KBM-7 (cell line): Measurements from ENCODE around the gene HTRA1.

Experiments
- DNase-seq: peaks from one replicate; pipeline ENCODE4 v3.0.0-alpha.2; 2015
- in situ Hi-C: fragments of 300-500 bp; cut with MboI; formaldehyde crosslinking; loops from 2 replicates; pipeline ENCODE4 v1.14.3; 2020; ENCODE audit warnings: low sequenced_read_pairs, low pct_unique_long_range_greater_than_20kb, mixed read lengths

Gene HTRA1

GRCh38 chr10:122461367-122461728 is at the start of gene HTRA1:
TSS of gene HTRA1 (plus strand) at chr10:122461553. CDS start at chr10:122461653, 100 bp downstream.
- in situ Hi-C loops: no loop called here
- no peak for DNase-seq

GRCh38 chr10:122413327-122413726 is 48.0 kb upstream of the HTRA1 start:
- in situ Hi-C loops: no loop called here
- DNase-seq: no peak

- in situ Hi-C loops: no loop called here
- no peak for DNase-seq
Measured at GRCh38 chr10:122417667-122418066, 43.7 kb upstream of the HTRA1 start.

- DNase-seq: no peak
- in situ Hi-C loops: no loop called here
Measured at GRCh38 chr10:122419016-122419415, 42.3 kb upstream of the HTRA1 start.

GRCh38 chr10:122419876-122420623 is 41.3 kb upstream of the HTRA1 start:
- DNase-seq: no peak
- in situ Hi-C loops: no loop called here

GRCh38 chr10:122420624-122421007 is 40.7 kb upstream of the HTRA1 start:
- in situ Hi-C loops: no loop called here
- no peak for DNase-seq

- DNase-seq: no peak
- in situ Hi-C loops: no loop called here
Measured at GRCh38 chr10:122421054-122421625, 40.2 kb upstream of the HTRA1 start.

GRCh38 chr10:122421742-122422141 is 39.6 kb upstream of the HTRA1 start:
- in situ Hi-C loops: no loop called here

GRCh38 chr10:122422266-122422989 is 38.9 kb upstream of the HTRA1 start:
- in situ Hi-C loops: no loop called here
- no peak for DNase-seq

More at GRCh38 chr10:122421742-122422141, 39.6 kb upstream of the HTRA1 start:
- no peak for DNase-seq

- in situ Hi-C loops: no loop called here
- no peak for DNase-seq
Measured at GRCh38 chr10:122424059-122424458, 37.3 kb upstream of the HTRA1 start.

- DNase-seq: no peak
- in situ Hi-C loops: no loop called here
Measured at GRCh38 chr10:122426829-122427228, 34.5 kb upstream of the HTRA1 start.

GRCh38 chr10:122427280-122427679 is 34.1 kb upstream of the HTRA1 start:
- in situ Hi-C loops: no loop called here
- no peak for DNase-seq

GRCh38 chr10:122435212-122435827 is 26.0 kb upstream of the HTRA1 start:
- DNase-seq: peak; percentile 58
- in situ Hi-C loops: no loop called here

- in situ Hi-C loops: no loop called here
- no peak for DNase-seq
Measured at GRCh38 chr10:122441961-122442360, 19.4 kb upstream of the HTRA1 start.

- in situ Hi-C loops: no loop called here
- DNase-seq: no peak
Measured at GRCh38 chr10:122445469-122445868, 15.9 kb upstream of the HTRA1 start.

- in situ Hi-C loops: no loop called here
- DNase-seq: no peak
Measured at GRCh38 chr10:122445904-122446303, 15.4 kb upstream of the HTRA1 start.

GRCh38 chr10:122446668-122447423 is 14.5 kb upstream of the HTRA1 start:
- no peak for DNase-seq
- in situ Hi-C loops: no loop called here

- in situ Hi-C loops: no loop called here
- DNase-seq: no peak
Measured at GRCh38 chr10:122448600-122448999, 12.8 kb upstream of the HTRA1 start.

- in situ Hi-C loops: no loop called here
- DNase-seq: no peak
Measured at GRCh38 chr10:122449153-122449552, 12.2 kb upstream of the HTRA1 start.
